ENCODE results near the gene PAK1IP1. TPM values are rescaled to one million over a fixed set of nuclear protein-coding genes. Genes with fewer than 3 reads are reported as not detected.

The PAK1IP1 gene
- total RNA-seq, 2 donors from 2014 or later: 6.6 to 16.3 TPM

DNA sequence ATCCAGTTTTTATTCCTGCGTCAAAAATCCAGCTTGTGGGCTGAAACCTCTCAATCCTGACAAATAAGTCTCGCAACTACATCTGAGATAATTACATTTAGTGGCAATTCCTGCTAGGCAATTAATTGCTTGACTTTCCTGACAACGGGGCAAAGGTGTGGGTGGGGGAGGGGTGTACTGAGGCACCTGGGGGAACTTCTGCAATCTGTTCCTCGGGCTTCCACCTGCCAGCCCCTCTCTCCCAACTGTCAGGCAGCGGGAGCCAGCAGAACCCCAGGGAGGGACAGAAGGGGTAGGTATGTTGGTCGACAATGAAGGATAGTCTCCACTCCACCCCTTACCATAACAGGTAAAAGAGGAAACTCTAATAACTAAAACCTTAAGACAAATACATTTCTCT is 7.2 kb upstream of the PAK1IP1 start:
- no peaks in the 10 kb centered on the region for H3K27me3 ChIP-seq
- H3K9me3 ChIP-seq: no peaks in the 10 kb centered on the region
- H3K9ac ChIP-seq (ENCODE audit: low read depth in 2 of 2, low read length in 2 of 2): no peak overlapping the region
- H3K27ac ChIP-seq: no peak overlapping the region
- H3K36me3 ChIP-seq: no peaks in the 10 kb centered on the region
- DNase-seq: no peak
- TF ChIP-seq, protein P1, sequence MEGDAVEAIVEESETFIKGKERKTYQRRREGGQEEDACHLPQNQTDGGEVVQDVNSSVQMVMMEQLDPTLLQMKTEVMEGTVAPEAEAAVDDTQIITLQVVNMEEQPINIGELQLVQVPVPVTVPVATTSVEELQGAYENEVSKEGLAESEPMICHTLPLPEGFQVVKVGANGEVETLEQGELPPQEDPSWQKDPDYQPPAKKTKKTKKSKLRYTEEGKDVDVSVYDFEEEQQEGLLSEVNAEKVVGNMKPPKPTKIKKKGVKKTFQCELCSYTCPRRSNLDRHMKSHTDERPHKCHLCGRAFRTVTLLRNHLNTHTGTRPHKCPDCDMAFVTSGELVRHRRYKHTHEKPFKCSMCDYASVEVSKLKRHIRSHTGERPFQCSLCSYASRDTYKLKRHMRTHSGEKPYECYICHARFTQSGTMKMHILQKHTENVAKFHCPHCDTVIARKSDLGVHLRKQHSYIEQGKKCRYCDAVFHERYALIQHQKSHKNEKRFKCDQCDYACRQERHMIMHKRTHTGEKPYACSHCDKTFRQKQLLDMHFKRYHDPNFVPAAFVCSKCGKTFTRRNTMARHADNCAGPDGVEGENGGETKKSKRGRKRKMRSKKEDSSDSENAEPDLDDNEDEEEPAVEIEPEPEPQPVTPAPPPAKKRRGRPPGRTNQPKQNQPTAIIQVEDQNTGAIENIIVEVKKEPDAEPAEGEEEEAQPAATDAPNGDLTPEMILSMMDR (IDR thresholded peaks at IDR 0.05): no peak
- no peak overlapping the region for H3K4me3 ChIP-seq
- intact Hi-C loops (cut with DNase I): no loop called here
- H3K4me1 ChIP-seq: no peaks in the 10 kb centered on the region

DNA sequence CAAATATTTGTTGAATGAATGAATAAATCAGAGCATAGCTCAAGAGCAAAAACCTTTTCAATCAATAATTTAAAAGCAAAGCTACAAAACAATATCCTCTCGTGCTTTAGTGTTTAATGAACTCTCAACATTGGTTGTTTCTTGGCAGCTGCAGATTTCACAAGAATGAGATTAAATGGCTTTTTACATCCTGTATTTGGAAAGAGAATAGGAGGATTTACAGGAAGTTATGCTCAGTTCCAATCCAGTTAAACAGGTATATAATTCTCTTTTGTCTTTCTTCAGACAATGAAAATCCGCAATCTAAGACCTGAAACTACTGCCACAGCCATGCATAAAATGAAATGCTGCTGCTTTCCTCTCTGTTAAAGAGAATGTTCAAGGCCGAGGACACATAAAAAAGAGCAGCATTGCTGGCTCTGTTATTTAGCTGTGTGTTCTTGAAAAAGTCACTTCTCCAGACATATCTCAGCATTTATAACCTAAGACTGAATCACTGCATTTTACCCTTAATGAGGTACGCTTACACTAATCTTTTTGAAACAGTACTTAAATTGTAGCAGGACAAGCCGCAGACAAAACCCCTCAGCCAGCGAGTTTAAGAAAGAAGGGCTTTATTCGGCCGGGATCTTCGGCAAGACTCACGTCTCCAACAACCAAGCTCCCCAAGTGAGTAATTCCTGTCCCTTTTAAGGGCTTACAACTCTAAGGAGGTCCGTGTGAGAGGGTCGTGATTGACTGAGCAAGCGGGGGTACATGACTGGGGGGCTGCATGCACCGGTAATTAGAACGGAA is 3.9 kb upstream of the PAK1IP1 start:
- Histone ChIP-seq H3K36me3 (no peaks in the 10 kb centered on the region), H3K4me1 (no peaks in the 10 kb centered on the region), H3K27ac (no peak overlapping the region), H3K4me3 (no peak overlapping the region), H3K27me3 (no peaks in the 10 kb centered on the region), H3K9me3 (no peaks in the 10 kb centered on the region), H3K9ac (ENCODE audit: low read depth in 2 of 2, low read length in 2 of 2) (no peak overlapping the region)
- intact Hi-C loops (cut with DNase I): loop anchor here (5.0 to 10.0 kb wide), 2 partner anchors 54 to 179 kb away; partner anchors contain the start of gene TMEM14B
- TF ChIP-seq, protein P1 (IDR thresholded peaks at IDR 0.05): no peak
- no peak for DNase-seq

DNA sequence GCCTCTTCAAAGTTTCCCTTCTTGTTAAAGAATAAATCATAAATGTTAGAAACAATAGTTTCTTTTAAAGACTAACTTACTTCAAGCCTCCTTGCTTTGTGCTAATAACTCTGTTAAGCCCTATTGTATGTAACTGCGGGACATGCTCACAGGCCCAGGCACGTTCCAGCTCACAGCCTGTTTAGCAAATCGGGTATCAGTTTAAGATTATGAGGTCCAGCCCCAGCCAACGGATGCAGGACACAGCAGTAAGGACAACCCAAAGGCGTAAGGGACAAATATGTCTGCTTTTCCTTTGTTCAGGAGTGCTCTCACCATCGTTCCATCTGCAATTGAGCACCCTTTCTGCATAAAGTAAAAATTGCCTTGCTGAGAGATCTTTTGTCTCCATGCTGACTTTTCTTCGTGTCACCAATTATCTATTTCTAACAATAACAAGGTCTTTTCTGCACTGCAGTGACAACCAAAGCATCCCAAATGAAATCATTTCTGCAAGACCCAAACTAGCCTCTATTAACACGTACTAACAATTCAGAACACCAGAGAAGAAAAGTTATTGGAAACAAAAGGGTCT is 1.7 kb upstream of the PAK1IP1 start:
- Histone ChIP-seq H3K36me3 (no peaks in the 10 kb centered on the region), H3K4me1 (peaks cover 3% of the 10 kb centered on the region), H3K9me3 (no peaks in the 10 kb centered on the region), H3K27me3 (no peaks in the 10 kb centered on the region), H3K4me3 (peak overlapping the region; percentile 56), H3K27ac (no peak overlapping the region), H3K9ac (ENCODE audit: low read depth in 2 of 2, low read length in 2 of 2) (peak overlapping the region in 1 of 2 donors; percentile 99)
- DNase-seq: no peak
- TF ChIP-seq, protein P1 (IDR thresholded peaks at IDR 0.05): no peak
- intact Hi-C loops (cut with DNase I): loop anchor here (5.0 to 10.0 kb wide), 2 partner anchors 52 to 181 kb away; partner anchors contain the start of gene TMEM14B

DNA sequence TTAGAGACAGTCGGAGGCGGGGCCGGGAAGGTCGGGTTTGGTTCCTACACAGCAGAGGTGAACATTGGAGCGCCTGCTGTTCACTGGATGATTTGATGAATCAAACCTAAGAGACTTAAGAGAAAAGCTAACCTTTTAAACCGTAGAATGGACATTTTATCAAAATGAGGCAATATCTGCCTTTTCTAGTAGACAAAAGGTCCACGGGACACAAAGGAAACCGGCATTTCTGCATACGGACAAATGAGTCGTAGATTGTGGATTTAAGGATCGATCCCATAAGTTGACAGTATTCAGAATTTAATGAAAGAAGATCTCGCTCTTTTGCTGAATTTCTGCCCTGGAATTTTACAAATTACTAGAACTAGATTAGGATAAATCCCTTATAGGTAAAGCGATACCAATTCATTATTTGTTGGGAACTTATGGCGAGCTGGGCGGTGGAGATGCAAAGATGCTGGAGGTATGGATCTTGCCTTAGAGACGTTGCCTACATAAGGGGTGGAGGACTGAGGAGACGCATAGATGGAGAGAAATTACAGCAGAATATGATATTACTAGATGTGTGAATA is 400 bp downstream of the PAK1IP1 start:
- Histone ChIP-seq H3K4me1 (peaks cover 3% of the 10 kb centered on the region), H3K27me3 (no peaks in the 10 kb centered on the region), H3K36me3 (no peaks in the 10 kb centered on the region), H3K4me3 (peak overlapping the region; percentile 56), H3K9ac (ENCODE audit: low read depth in 2 of 2, low read length in 2 of 2) (peak overlapping the region; percentile 41 to 99), H3K9me3 (no peaks in the 10 kb centered on the region), H3K27ac (peak overlapping the region; percentile 83)
- intact Hi-C loops (cut with DNase I): loop anchor here (10.0 kb wide), 1 partner anchor 50 kb away; the partner anchor contains the start of gene TMEM14B
- DNase-seq: no peak
- TF ChIP-seq, protein P1 (IDR thresholded peaks at IDR 0.05): no peak

DNA sequence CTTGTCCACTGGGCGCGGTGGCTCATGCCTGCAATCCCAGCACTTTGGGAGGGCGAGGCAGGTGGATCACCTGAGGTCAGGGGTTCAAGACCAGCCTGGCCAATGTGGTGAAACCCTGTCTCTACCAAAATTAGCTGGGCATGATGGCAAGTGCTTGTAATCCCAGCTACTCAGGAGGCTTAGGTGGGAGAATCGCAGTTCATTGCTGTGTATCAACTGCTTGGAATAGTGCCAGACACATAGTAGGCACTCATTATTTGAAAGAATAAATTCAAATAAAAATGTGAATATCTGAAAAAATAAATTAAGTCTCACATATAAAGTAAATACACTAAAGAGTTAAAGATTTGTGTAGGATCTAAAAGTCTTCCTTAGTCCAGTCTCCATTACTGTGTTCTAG is 1.9 kb downstream of the PAK1IP1 start:
- H3K9me3 ChIP-seq: no peaks in the 10 kb centered on the region
- no peak for DNase-seq
- H3K36me3 ChIP-seq: no peaks in the 10 kb centered on the region
- no peak overlapping the region for H3K4me3 ChIP-seq
- H3K27ac ChIP-seq: no peak overlapping the region
- TF ChIP-seq, protein P1 (IDR thresholded peaks at IDR 0.05): no peak
- intact Hi-C loops (cut with DNase I): loop anchor here (10.0 kb wide), 1 partner anchor 48 kb away; the partner anchor contains the start of gene TMEM14B
- H3K9ac ChIP-seq (ENCODE audit: low read depth in 2 of 2, low read length in 2 of 2): no peak overlapping the region
- peaks cover 3% of the 10 kb centered on the region for H3K4me1 ChIP-seq
- no peaks in the 10 kb centered on the region for H3K27me3 ChIP-seq
